ENCODE results near the gene UBAC2. TPM values are rescaled to one million over a fixed set of nuclear protein-coding genes. Genes with fewer than 3 reads are reported as not detected.

The UBAC2 gene
- total and polyA plus RNA-seq, 2 of the 4 experiments (the other 2 are of a cell fraction): 20.8 to 36.3 TPM

- no peak overlapping the region for H3K14ac ChIP-seq (replicated peaks; ENCODE audit: low read depth, low read length)
- H3K23ac ChIP-seq (ENCODE audit: low read depth, low read length): no peak overlapping the region
- in situ Hi-C loops (cut with MboI; ENCODE audit: low sequenced_read_pairs) (no loop called here), dilution Hi-C loops (cut with HindIII; ENCODE audit: low sequenced_read_pairs, unreplicated experiment) (no loop called here), intact Hi-C loops (cut with micrococcal nuclease) (no loop called here)
- no peak overlapping the region for H2BK120ac ChIP-seq (ENCODE audit: low read depth, low read length)
- no peak overlapping the region for H2AFZ ChIP-seq (replicated peaks; ENCODE audit: low read length, poor library complexity)
- no peak overlapping the region for H2BK20ac ChIP-seq (ENCODE audit: low read depth, low read length)
- no peak overlapping the region for H2BK15ac ChIP-seq (ENCODE audit: low read depth, low read length)
- no peak overlapping the region for H3K4me3 ChIP-seq (ENCODE audit: insufficient read depth, low read depth, low read length)
- H3K4ac ChIP-seq (ENCODE audit: low read depth, low read length): no peak overlapping the region
- H3K9me3 ChIP-seq (ENCODE audit: control insufficient read depth, insufficient read depth, low read length): no peaks in the 10 kb centered on the region; the same call in none of the 2 replicates
- POLR2A ChIA-PET (ENCODE audit: unreplicated experiment): no interaction called here
- H2AK9ac ChIP-seq (replicated peaks; ENCODE audit: low read depth, low read length, poor library complexity): no peak overlapping the region
- H3K4me1 ChIP-seq (ENCODE audit: control insufficient read depth, insufficient read depth, low read length): no peaks in the 10 kb centered on the region
- no peak for TF ChIP-seq POLR2A (IDR thresholded peaks at IDR 0.05; ENCODE audit: low read depth, low read length)
- no peak for TF ChIP-seq CEBPB (IDR thresholded peaks at IDR 0.05; ENCODE audit: low read depth, low read length)
- H4K91ac ChIP-seq (ENCODE audit: insufficient read depth, low read depth, low read length): no peak overlapping the region
- H2AK5ac ChIP-seq (ENCODE audit: low read depth, low read length): no peak overlapping the region
- H3K9ac ChIP-seq (ENCODE audit: low read depth, low read length): no peak overlapping the region
- H3K18ac ChIP-seq (ENCODE audit: low read depth, low read length): no peak overlapping the region
- no peak overlapping the region for H2BK5ac ChIP-seq (ENCODE audit: low read depth, low read length, poor library complexity, severe bottlenecking)
- no peaks in the 10 kb centered on the region for H3K36me3 ChIP-seq (ENCODE audit: control insufficient read depth, insufficient read depth, low read length)
- no peaks in the 10 kb centered on the region; the same call in 1 of the 2 replicates for H4K20me1 ChIP-seq (ENCODE audit: insufficient read depth, low read length)
- H3K9me1 ChIP-seq (ENCODE audit: insufficient read depth, low read length): no peaks in the 10 kb centered on the region
- H3K56ac ChIP-seq (ENCODE audit: extremely low read depth, insufficient read depth, low read length): no peak overlapping the region
- WGBS, 2 experiments (ENCODE audit: extremely low coverage in 2 of 2, insufficient read length in 1 of 2): no CpG with 5 or more reads among the region's 1 CpG
- CTCF ChIA-PET: interaction anchor here (2.1 kb wide), 1 partner anchor 162 kb away, joined by 9 read pairs; no protein-coding TSS in a partner anchor
- peak; percentile 67 for ATAC-seq (ENCODE audit: low read depth)
- H3K27ac ChIP-seq (ENCODE audit: insufficient read depth, low read length): no peak overlapping the region
- H3K4me2 ChIP-seq (ENCODE audit: low read depth, low read length): no peak overlapping the region
- H3K27me3 ChIP-seq (ENCODE audit: control insufficient read depth, insufficient read depth, low read length): no peaks in the 10 kb centered on the region
- no peak overlapping the region for H4K5ac ChIP-seq (ENCODE audit: low read depth, low read length)
- no TSS peak for BruUV-seq (replicated peaks)
- H4K8ac ChIP-seq (ENCODE audit: low read depth in 2 of 2, low read length in 2 of 2): no peak overlapping the region
- peaks cover 9 to 10% of the 10 kb centered on the region in 2 experiments; a peak in 3 of 4 replicates for H3K79me1 ChIP-seq (ENCODE audit: low read depth in 1 of 2, low read length in 2 of 2)
- peak; percentile 84 for DNase-seq
Observed at GRCh38 chr13:99275093-99275469, 74.4 kb downstream of the UBAC2 start.

Data from IMR-90 (cell line).